ENCODE measurements around the gene ZNF598.

The ZNF598 gene

GRCh38 chr16:2001456-2002355 lies 7.9 kb downstream of the ZNF598 start:
- Histone ChIP-seq H3K36me3 (ENCODE audit: insufficient read depth, low read length) (peaks cover 44% of the 10 kb centered on the region), H3K27me3 (ENCODE audit: control insufficient read depth in 1 of 2, insufficient read depth in 2 of 2, low read length in 2 of 2) (no peaks in the 10 kb centered on the region), H3K9me3 (ENCODE audit: low read length) (no peaks in the 10 kb centered on the region), H3K27ac (ENCODE audit: low read depth, low read length) (no peak overlapping the region), H3K9ac (ENCODE audit: low read length) (no peak overlapping the region), H3K4me1 (ENCODE audit: insufficient read depth, low read length) (peaks cover 22% of the 10 kb centered on the region), H3K4me3 (ENCODE audit: low read depth in 1 of 2, low read length in 2 of 2) (no peak overlapping the region)

GRCh38 chr16:2001035-2001434 lies 8.6 kb downstream of the ZNF598 start:
- no peak overlapping the region for H3K4me3 ChIP-seq (ENCODE audit: low read depth in 1 of 2, low read length in 2 of 2)
- H3K9ac ChIP-seq (ENCODE audit: low read length), result no peak overlapping the region
- H3K4me1 ChIP-seq (ENCODE audit: insufficient read depth, low read length), result peaks cover 23% of the 10 kb centered on the region
- H3K36me3 ChIP-seq (ENCODE audit: insufficient read depth, low read length), result peaks cover 45% of the 10 kb centered on the region
- H3K27me3 ChIP-seq (ENCODE audit: control insufficient read depth in 1 of 2, insufficient read depth in 2 of 2, low read length in 2 of 2), result no peaks in the 10 kb centered on the region
- no peak overlapping the region for H3K27ac ChIP-seq (ENCODE audit: low read depth, low read length)
- no peaks in the 10 kb centered on the region for H3K9me3 ChIP-seq (ENCODE audit: low read length)

- Histone ChIP-seq H3K4me3 (ENCODE audit: low read depth in 1 of 2, low read length in 2 of 2) (no peak overlapping the region), H3K36me3 (ENCODE audit: insufficient read depth, low read length) (peaks cover 45% of the 10 kb centered on the region), H3K27ac (ENCODE audit: low read depth, low read length) (no peak overlapping the region), H3K4me1 (ENCODE audit: insufficient read depth, low read length) (peaks cover 20% of the 10 kb centered on the region), H3K9me3 (ENCODE audit: low read length) (no peaks in the 10 kb centered on the region), H3K27me3 (ENCODE audit: control insufficient read depth in 1 of 2, insufficient read depth in 2 of 2, low read length in 2 of 2) (no peaks in the 10 kb centered on the region), H3K9ac (ENCODE audit: low read length) (no peak overlapping the region)
Measured at GRCh38 chr16:1999866-2000514, 9.6 kb downstream of the ZNF598 start.

- no peaks in the 10 kb centered on the region for H3K27me3 ChIP-seq (ENCODE audit: control insufficient read depth in 1 of 2, insufficient read depth in 2 of 2, low read length in 2 of 2)
- H3K9ac ChIP-seq (ENCODE audit: low read length), result no peak overlapping the region
- H3K27ac ChIP-seq (ENCODE audit: low read depth, low read length), result no peak overlapping the region
- no peaks in the 10 kb centered on the region for H3K9me3 ChIP-seq (ENCODE audit: low read length)
- no peak overlapping the region for H3K4me3 ChIP-seq (ENCODE audit: low read depth in 1 of 2, low read length in 2 of 2)
- peaks cover 45% of the 10 kb centered on the region for H3K36me3 ChIP-seq (ENCODE audit: insufficient read depth, low read length)
- peaks cover 14% of the 10 kb centered on the region for H3K4me1 ChIP-seq (ENCODE audit: insufficient read depth, low read length)
Measured at GRCh38 chr16:1998852-1999801, 10.5 kb downstream of the ZNF598 start.

- peaks cover 42% of the 10 kb centered on the region for H3K36me3 ChIP-seq (ENCODE audit: insufficient read depth, low read length)
- H3K4me3 ChIP-seq (ENCODE audit: low read depth in 1 of 2, low read length in 2 of 2), result no peak overlapping the region
- H3K27ac ChIP-seq (ENCODE audit: low read depth, low read length), result no peak overlapping the region
- H3K27me3 ChIP-seq (ENCODE audit: control insufficient read depth in 1 of 2, insufficient read depth in 2 of 2, low read length in 2 of 2), result peaks cover 0 to under 1% of the 10 kb centered on the region in 2 donors
- no peaks in the 10 kb centered on the region for H3K9me3 ChIP-seq (ENCODE audit: low read length)
- peaks cover 10% of the 10 kb centered on the region for H3K4me1 ChIP-seq (ENCODE audit: insufficient read depth, low read length)
- no peak overlapping the region for H3K9ac ChIP-seq (ENCODE audit: low read length)
Measured at GRCh38 chr16:1998360-1998835, 11.2 kb downstream of the ZNF598 start.

- Histone ChIP-seq H3K4me1 (ENCODE audit: insufficient read depth, low read length) (peaks cover 10% of the 10 kb centered on the region), H3K27me3 (ENCODE audit: control insufficient read depth in 1 of 2, insufficient read depth in 2 of 2, low read length in 2 of 2) (peaks cover 0 to 7% of the 10 kb centered on the region in 2 donors), H3K36me3 (ENCODE audit: insufficient read depth, low read length) (peaks cover 36% of the 10 kb centered on the region), H3K4me3 (ENCODE audit: low read depth in 1 of 2, low read length in 2 of 2) (no peak overlapping the region), H3K9me3 (ENCODE audit: low read length) (no peaks in the 10 kb centered on the region), H3K27ac (ENCODE audit: low read depth, low read length) (no peak overlapping the region), H3K9ac (ENCODE audit: low read length) (no peak overlapping the region)
Measured at GRCh38 chr16:1997494-1998359, 11.9 kb downstream of the ZNF598 start.

- peaks cover 6% of the 10 kb centered on the region for H3K36me3 ChIP-seq (ENCODE audit: insufficient read depth, low read length)
- H3K27me3 ChIP-seq (ENCODE audit: control insufficient read depth in 1 of 2, insufficient read depth in 2 of 2, low read length in 2 of 2), result peaks cover 23 to 39% of the 10 kb centered on the region in 2 donors
- H3K4me1 ChIP-seq (ENCODE audit: insufficient read depth, low read length), result peaks cover 20% of the 10 kb centered on the region
- H3K9me3 ChIP-seq (ENCODE audit: low read length), result no peaks in the 10 kb centered on the region
- no peak overlapping the region for H3K4me3 ChIP-seq (ENCODE audit: low read depth in 1 of 2, low read length in 2 of 2)
- H3K9ac ChIP-seq (ENCODE audit: low read length), result no peak overlapping the region
- H3K27ac ChIP-seq (ENCODE audit: low read depth, low read length), result no peak overlapping the region
Measured at GRCh38 chr16:1993731-1994131, 15.9 kb downstream of the ZNF598 start.

GRCh38 chr16:1992704-1993317 lies 16.8 kb downstream of the ZNF598 start:
- H3K9ac ChIP-seq (ENCODE audit: low read length), result no peak overlapping the region
- H3K36me3 ChIP-seq (ENCODE audit: insufficient read depth, low read length), result peaks cover 6% of the 10 kb centered on the region
- no peak overlapping the region for H3K4me3 ChIP-seq (ENCODE audit: low read depth in 1 of 2, low read length in 2 of 2)
- peaks cover 26 to 42% of the 10 kb centered on the region in 2 donors for H3K27me3 ChIP-seq (ENCODE audit: control insufficient read depth in 1 of 2, insufficient read depth in 2 of 2, low read length in 2 of 2)
- H3K9me3 ChIP-seq (ENCODE audit: low read length), result no peaks in the 10 kb centered on the region
- H3K27ac ChIP-seq (ENCODE audit: low read depth, low read length), result no peak overlapping the region
- peaks cover 20% of the 10 kb centered on the region for H3K4me1 ChIP-seq (ENCODE audit: insufficient read depth, low read length)

GRCh38 chr16:1991948-1992703 lies 17.5 kb downstream of the ZNF598 start:
- H3K9ac ChIP-seq (ENCODE audit: low read length), result no peak overlapping the region

More at GRCh38 chr16:1991948-1992703, 17.5 kb downstream of the ZNF598 start:
- Histone ChIP-seq H3K27me3 (ENCODE audit: control insufficient read depth in 1 of 2, insufficient read depth in 2 of 2, low read length in 2 of 2) (peaks cover 26 to 42% of the 10 kb centered on the region in 2 donors), H3K4me1 (ENCODE audit: insufficient read depth, low read length) (peaks cover 17% of the 10 kb centered on the region), H3K9me3 (ENCODE audit: low read length) (no peaks in the 10 kb centered on the region), H3K4me3 (ENCODE audit: low read depth in 1 of 2, low read length in 2 of 2) (peak overlapping the region in 1 of 2 donors; percentile 32), H3K27ac (ENCODE audit: low read depth, low read length) (no peak overlapping the region), H3K36me3 (ENCODE audit: insufficient read depth, low read length) (peaks cover 5% of the 10 kb centered on the region)
